ENCODE measurements around the gene ABCC5.

The ABCC5 gene

GRCh38 chr3:184005941-184006507 is 11.7 kb downstream of the ABCC5 start:
- peak; percentile 69 for DNase-seq (ENCODE audit: low spot score)
- no peak for TF ChIP-seq CTCF (IDR thresholded peaks at IDR 0.05; ENCODE audit: extremely low read depth, insufficient read depth, missing control alignments)
- in situ Hi-C loops (cut with MboI; ENCODE audit: low pct_unique_long_range_greater_than_20kb, low sequenced_read_pairs, unreplicated experiment): loop anchor here (10.0 kb wide), 1 partner anchor 101 kb away; no protein-coding TSS in a partner anchor

GRCh38 chr3:184004476-184004875 is 13.2 kb downstream of the ABCC5 start:
- in situ Hi-C loops (cut with MboI; ENCODE audit: low pct_unique_long_range_greater_than_20kb, low sequenced_read_pairs, unreplicated experiment): loop anchor here (10.0 kb wide), 1 partner anchor 100 kb away; no protein-coding TSS in a partner anchor
- TF ChIP-seq CTCF (IDR thresholded peaks at IDR 0.05; ENCODE audit: extremely low read depth, insufficient read depth, missing control alignments): no peak
- DNase-seq (ENCODE audit: low spot score): no peak

GRCh38 chr3:184003187-184003967 is 14.3 kb downstream of the ABCC5 start:
- in situ Hi-C loops (cut with MboI; ENCODE audit: low pct_unique_long_range_greater_than_20kb, low sequenced_read_pairs, unreplicated experiment): loop anchor here (10.0 kb wide), 1 partner anchor 99 kb away; no protein-coding TSS in a partner anchor
- no peak for TF ChIP-seq CTCF (IDR thresholded peaks at IDR 0.05; ENCODE audit: extremely low read depth, insufficient read depth, missing control alignments)
- DNase-seq (ENCODE audit: low spot score): no peak

GRCh38 chr3:184002469-184002868 is 15.2 kb downstream of the ABCC5 start:
- TF ChIP-seq CTCF (IDR thresholded peaks at IDR 0.05; ENCODE audit: extremely low read depth, insufficient read depth, missing control alignments): no peak
- no peak for DNase-seq (ENCODE audit: low spot score)
- in situ Hi-C loops (cut with MboI; ENCODE audit: low pct_unique_long_range_greater_than_20kb, low sequenced_read_pairs, unreplicated experiment): loop anchor here (10.0 kb wide), 1 partner anchor 98 kb away; no protein-coding TSS in a partner anchor

GRCh38 chr3:184001761-184002160 is 15.9 kb downstream of the ABCC5 start:
- no peak for TF ChIP-seq CTCF (IDR thresholded peaks at IDR 0.05; ENCODE audit: extremely low read depth, insufficient read depth, missing control alignments)
- no peak for DNase-seq (ENCODE audit: low spot score)
- in situ Hi-C loops (cut with MboI; ENCODE audit: low pct_unique_long_range_greater_than_20kb, low sequenced_read_pairs, unreplicated experiment): loop anchor here (10.0 kb wide), 1 partner anchor 97 kb away; no protein-coding TSS in a partner anchor

GRCh38 chr3:183991403-183991802 is 26.3 kb downstream of the ABCC5 start:
- TF ChIP-seq CTCF (IDR thresholded peaks at IDR 0.05; ENCODE audit: extremely low read depth, insufficient read depth, missing control alignments): no peak
- DNase-seq (ENCODE audit: low spot score): no peak
- in situ Hi-C loops (cut with MboI; ENCODE audit: low pct_unique_long_range_greater_than_20kb, low sequenced_read_pairs, unreplicated experiment): no loop called here
